HG02840 (cell line): ENCODE results near the gene SUPT4H1.

Source experiments
- ATAC-seq: cut with Tn5 transposase; IDR thresholded peaks from one replicate; pipeline ENCODE4 v1.9.1; 2021; ENCODE audit warnings: mild to moderate bottlenecking, moderate library complexity, moderate number of reproducible peaks; ENCODE audit not compliant: unreplicated experiment, low FRiP score

SUPT4H1 gene

GRCh38 chr17:58381124-58382035, 29.4 kb upstream of the SUPT4H1 start:
- no peak for ATAC-seq

DNA sequence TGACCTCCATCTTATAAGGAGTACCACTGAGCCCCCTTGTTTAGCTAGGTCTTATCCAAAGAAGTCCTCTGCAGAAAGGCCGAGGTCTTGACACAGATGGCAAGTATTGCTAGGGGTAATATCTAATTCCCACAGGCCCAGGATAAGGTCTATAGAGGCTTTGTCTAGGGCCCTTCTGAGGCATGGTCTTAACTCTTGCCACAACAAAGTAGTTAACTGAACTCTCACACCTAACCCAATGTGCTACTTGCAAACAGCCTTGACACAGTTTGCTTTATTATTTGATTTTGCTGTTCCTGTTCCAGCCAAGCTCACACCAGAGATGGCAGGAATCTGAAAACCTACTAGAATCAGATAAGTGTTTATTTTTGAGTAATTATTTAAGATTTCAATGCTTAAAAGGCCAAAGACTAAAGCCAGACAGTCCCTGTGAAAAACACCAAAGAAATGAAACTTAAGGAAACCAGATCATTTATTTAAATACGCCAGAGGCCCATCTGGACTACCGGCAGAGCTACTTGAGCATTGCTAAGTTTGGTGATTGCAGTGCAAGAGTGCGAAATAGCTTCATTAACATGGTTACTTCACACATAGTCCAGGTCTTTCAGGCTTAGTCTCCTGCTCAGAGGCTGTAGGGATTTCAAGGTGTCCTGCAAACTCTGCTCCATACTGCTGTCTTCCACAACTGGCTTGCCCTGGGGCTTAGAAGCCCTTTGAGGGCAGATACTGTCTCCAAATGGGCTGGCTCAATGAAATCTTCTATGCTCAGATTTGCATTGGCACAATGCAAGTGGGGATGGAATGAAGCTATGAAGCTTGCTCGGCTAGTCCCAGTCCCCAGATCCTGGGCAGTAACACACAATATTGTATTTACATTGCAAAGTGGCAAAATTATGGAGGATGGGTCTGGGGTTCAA, 28.5 kb upstream of the SUPT4H1 start:
- ATAC-seq = no peak

DNA sequence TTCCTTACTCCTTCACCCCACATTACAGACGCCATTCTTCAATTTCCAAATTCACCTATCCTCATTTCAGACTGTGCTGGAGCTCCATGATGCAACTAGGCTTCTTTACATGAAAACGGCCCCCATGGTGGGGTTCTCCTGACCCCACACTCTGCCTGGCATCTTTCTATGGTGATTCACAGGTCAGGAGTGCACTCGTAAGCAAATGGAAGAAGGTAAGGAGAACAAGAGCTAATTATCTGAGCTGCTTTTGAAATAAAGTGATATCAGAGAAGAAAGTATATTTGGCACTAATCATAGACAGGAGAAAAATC, 27.5 kb upstream of the SUPT4H1 start:
- no peak for ATAC-seq

GRCh38 chr17:58378733-58379510, 26.9 kb upstream of the SUPT4H1 start:
- no peak for ATAC-seq

- ATAC-seq = no peak
Observed at GRCh38 chr17:58377661-58378060, 25.7 kb upstream of the SUPT4H1 start.

DNA sequence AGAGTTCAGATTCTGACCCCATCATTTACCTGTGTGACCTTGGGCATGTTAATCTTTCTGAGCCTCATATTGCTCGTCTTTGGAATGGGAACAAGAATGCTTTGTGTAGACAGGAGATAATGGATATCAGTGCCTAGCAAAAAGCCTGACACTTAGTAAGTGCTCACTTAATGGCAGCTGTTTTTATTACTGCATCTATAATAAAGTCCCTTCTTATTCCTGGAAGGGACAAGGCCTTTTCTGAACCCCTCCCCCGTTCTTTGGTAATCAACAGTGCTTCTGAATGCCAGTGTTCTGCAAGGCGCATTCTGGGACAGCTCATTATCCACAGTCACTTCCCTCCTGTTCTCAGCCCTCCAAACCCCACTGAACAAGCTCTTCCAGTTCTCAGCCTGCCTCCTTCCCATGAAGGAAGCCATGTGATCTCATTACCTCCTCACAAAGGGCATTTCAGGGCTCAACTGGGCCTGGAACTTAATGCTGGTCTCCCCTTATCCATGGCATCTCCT, 25.1 kb upstream of the SUPT4H1 start:
- ATAC-seq = no peak

DNA sequence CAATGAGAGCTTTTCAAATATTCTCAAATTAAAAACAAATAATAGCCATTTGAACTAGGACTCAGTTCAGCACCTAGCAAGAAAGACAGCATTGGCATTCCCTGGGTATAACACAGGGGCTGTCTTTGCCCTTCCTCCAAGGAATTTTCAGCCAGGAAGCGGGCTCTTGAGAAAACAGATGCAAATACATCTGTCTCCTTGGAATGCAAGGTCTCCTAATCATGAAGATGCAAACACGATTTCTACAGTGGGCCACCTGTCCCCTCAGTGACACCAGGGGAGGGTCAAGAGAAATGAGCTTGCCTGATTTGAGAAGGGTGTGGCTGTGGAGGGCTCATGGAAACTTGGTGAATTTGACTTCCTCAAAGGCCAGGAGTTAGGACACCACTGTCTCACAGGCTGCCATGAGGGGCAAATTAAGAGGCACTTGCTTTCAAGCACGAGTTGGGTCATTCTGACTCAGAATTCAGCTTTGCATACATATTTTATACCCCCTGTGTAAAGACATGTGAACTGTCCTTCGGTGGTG, 24.5 kb upstream of the SUPT4H1 start:
- ATAC-seq = no peak

- ATAC-seq = no peak
Observed at GRCh38 chr17:58375811-58376210, 23.8 kb upstream of the SUPT4H1 start.

DNA sequence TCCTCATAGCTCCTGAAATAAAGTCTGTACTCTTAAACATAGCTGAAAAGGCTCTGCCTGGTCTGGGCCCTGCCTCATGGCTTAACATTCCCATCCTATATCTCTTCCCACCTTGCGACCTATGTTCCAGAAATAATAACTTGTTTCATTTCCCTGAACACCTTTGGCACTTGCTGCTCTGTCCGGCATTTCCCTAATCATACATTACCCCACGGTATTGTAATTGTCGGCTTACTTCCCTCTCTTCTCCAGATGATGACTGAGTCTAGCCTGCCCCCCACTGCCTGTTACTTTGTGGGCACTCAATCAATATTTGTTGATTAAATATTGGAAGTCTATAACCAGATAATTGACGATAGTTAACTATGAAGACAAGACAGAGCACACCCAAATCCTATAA, 23.3 kb upstream of the SUPT4H1 start:
- no peak for ATAC-seq

DNA sequence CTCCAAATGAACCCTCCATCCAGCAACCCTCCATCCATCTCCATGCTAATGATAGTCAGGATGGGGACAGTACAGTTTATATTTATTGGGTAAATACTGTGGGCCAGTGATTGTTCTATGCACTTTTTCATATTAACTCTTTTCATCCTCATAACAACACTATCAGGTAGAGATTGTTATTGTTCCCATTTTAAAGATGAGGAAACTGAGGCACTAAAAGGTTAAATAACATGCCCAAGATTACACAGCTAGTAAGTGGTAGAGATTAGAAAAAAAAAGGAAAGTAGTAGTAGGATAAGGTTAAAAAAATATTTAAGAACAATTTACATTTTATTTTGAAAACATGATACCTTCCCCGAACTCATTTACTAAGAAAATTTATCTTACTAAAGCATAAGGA, 21.9 kb upstream of the SUPT4H1 start:
- ATAC-seq = no peak

DNA sequence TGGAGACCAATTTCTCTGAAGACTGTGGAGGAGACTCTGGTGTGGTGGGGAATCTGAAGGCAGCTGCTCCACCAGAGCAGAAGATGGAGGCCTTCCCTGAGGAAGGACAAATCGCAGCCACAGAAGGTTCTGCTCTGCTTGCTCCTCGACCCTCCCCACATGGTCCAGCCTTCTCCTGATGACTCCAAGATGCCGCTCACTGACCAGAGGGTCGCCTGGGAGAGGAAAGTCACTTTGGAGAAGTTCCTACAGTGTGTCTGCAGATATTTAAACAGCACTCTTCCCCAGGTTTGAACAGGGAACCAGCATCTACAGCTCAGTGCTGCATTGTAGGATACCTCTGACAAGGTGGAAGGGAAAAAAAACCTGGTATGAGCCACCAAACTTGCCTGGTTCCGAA, 21.0 kb upstream of the SUPT4H1 start:
- ATAC-seq = no peak

DNA sequence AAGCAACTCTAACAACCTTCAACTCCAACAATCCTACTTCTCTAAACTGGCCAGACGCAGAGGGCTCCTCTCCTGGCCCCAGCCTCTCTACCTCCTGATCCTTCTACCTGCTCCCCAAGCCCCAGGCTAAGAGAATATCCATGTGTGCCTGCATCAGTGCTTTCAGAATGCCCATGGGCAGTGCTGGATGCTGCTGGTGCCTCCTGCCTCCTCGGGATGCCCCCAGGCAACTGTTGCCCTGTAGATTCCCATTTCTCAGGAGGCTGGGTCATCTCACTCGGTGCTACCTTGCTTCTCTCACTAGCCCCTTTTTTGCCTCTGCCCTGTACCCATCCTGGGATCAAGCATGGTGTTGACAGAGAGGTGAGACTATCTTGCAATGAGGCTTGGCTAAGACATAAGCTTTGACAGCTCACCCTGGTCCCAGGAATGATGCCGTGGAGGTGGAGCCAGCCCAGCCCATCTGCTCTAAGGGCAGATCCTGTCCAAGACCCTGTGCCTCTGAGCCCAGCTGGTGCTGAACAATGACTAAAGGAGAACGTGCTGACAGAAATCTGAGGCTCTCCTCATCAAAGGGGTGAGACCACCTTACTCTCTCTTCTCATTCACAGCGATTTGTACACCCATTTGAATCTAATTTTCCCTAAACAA, 19.4 kb upstream of the SUPT4H1 start:
- no peak for ATAC-seq

DNA sequence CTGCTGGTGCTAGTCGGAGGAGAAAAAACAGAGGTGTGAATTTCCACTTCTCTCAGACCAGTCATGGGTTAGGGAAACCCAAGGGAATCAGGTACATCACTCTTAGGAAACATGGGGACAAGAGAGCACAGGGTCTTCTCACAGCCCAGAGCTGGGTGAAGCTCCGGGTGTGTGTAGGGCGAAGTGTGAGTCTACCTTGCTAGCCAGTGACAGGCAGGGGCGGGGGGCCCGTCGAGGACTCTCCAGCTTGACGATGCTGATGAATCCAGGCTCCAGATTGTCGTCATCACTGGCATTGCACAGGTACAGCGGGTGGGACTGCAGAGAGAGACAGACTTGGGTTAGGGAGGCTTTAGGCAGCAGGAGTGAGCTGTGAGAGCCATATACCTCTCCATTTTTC, 18.7 kb upstream of the SUPT4H1 start:
- ATAC-seq = no peak

- ATAC-seq = no peak
Observed at GRCh38 chr17:58370309-58370708, 18.3 kb upstream of the SUPT4H1 start.

GRCh38 chr17:58369214-58370031, 17.4 kb upstream of the SUPT4H1 start:
- ATAC-seq = no peak

DNA sequence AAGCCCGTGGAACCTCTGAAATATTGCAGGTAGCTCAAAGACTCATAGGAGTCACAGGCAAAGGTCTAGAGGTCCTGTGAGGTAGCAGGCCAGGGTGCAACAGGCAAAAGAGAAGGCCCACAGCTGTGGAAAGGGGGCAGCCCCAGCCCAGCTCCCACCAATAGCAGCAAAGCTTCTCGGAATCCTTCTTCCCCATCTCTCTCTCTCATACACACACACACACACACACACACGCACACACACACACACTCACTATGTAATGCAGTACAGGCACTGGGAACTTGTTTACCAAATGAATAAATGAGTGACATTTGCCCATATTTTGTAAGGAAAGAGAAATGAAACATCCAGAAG, 16.8 kb upstream of the SUPT4H1 start:
- ATAC-seq = no peak

DNA sequence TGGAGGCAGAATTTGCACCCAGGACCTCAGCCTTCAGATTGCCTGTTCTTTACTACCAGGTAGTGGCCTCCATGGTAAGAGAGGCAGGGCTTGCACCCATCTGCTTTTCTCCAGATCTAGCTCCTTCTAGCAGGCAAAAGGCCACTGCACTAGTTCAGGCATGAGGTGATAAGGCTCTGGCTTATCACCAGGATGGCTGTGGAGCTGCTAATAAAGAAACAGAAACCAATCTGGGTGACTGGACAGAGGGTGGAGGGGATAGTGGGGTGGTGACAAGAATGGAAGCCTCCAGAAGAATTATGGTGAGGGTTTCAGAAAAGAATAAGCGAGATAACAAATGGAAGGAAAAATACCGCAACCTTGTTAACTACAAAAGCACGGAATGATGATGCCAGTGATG, 15.5 kb upstream of the SUPT4H1 start:
- no peak for ATAC-seq

- no peak for ATAC-seq
Observed at GRCh38 chr17:58365980-58366595, 14.1 kb upstream of the SUPT4H1 start.
